Measurements from ENCODE around the gene STAT5A. TPM values are rescaled to one million over a fixed set of nuclear protein-coding genes. Genes with fewer than 3 reads are reported as not detected.

Gene STAT5A
- total RNA-seq, 1 experiment from 2014 or later = 0.19 TPM

DNA sequence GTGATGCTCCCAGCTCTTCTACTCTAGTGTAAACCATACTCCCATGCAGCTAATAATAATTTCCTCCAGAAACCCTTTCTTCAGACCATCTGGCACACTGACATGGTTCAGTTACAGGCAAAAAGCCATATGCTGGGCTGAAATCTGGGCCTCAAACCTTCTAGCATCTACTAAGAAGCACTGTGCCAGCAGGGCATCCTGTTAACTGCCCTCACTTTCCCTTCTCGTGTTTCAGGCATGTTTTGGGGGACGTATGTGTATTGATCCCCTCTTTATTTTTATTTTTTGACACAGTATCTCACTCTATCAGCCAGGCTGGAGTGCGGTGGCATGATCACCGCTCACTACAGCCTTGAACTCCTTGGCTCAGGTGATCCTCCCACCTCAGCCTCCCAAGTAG lies 33.3 kb downstream of the STAT5A start:
- Histone ChIP-seq H3K4me3 (ENCODE audit: low read depth, low read length, poor library complexity, severe bottlenecking) (no peak overlapping the region), H3K9me3 (ENCODE audit: low read depth, low read length, poor library complexity, severe bottlenecking) (no peaks in the 10 kb centered on the region), H3K27ac (ENCODE audit: low read depth, low read length, poor library complexity, severe bottlenecking) (no peak overlapping the region), H3K27me3 (replicated peaks; ENCODE audit: insufficient read depth, low read depth, low read length, poor library complexity) (no peaks in the 10 kb centered on the region), H3K36me3 (ENCODE audit: insufficient read depth, low read length, poor library complexity, severe bottlenecking) (peaks cover 11% of the 10 kb centered on the region), H3K4me1 (ENCODE audit: insufficient read depth, low read length, poor library complexity, severe bottlenecking) (no peaks in the 10 kb centered on the region)
- CTCF ChIA-PET = interaction anchor here (0.5 to 1.0 kb wide), 2 partner anchors 87 to 206 kb away, joined by 4 to 7 read pairs; no protein-coding TSS in a partner anchor
- BruUV-seq (replicated peaks) = no TSS peak
- TF ChIP-seq, protein P1, sequence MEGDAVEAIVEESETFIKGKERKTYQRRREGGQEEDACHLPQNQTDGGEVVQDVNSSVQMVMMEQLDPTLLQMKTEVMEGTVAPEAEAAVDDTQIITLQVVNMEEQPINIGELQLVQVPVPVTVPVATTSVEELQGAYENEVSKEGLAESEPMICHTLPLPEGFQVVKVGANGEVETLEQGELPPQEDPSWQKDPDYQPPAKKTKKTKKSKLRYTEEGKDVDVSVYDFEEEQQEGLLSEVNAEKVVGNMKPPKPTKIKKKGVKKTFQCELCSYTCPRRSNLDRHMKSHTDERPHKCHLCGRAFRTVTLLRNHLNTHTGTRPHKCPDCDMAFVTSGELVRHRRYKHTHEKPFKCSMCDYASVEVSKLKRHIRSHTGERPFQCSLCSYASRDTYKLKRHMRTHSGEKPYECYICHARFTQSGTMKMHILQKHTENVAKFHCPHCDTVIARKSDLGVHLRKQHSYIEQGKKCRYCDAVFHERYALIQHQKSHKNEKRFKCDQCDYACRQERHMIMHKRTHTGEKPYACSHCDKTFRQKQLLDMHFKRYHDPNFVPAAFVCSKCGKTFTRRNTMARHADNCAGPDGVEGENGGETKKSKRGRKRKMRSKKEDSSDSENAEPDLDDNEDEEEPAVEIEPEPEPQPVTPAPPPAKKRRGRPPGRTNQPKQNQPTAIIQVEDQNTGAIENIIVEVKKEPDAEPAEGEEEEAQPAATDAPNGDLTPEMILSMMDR (conservative IDR thresholded peaks at IDR 0.05; ENCODE audit: low read depth, low read length) = no peak
- TF ChIP-seq EZH2 (IDR thresholded peaks at IDR 0.05; ENCODE audit: borderline replicate concordance, low read depth, low read length, poor library complexity, severe bottlenecking) = no peak
- POLR2A ChIA-PET (ENCODE audit: low non-redundant PET) = no interaction called here
- intact Hi-C loops (cut with micrococcal nuclease; ENCODE audit: unreplicated experiment) = no loop called here
- no peak for DNase-seq (ENCODE audit: low spot score)

DNA sequence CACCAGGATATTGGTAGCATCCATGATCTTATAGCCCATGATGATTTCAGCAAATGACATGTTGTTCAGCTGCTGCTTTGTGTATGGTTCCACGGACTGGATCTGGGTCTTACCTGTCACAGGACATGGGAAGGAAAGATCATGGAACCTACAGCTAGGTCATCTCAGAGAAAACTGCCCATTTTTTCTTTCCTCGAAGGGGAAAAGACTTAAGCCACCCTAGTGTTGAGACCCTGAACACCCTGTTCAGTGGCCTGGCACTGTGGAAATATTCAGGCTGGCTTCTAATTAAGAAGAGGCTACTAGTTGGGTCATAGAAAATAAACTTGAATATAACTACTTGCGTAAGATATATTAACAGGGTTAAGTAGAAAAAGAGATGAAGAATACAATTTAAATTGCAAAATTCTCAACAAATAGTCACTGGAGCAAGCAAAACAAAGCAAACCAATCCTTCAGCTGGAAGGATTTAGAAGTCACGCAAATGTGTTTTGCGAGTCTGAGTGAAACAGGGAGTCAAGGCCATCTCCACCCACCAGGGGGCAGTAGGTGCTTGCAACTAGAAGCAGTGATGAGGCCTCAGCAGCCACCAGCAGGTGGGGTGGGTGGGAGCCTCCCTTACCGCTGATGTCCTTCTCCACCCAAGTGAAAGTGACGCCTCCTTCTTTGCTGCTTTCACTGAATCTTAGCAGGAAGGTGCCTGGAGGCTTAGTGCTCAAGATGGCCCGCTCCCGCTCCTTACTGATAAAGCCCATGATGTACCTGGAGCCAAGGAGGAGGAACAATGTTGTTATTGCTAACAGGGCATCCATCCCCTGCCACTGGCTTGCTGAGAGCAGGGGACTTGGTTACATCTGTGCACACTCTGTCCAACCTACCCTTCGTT lies 34.3 kb downstream of the STAT5A start:
- DNase-seq (ENCODE audit: low spot score) = peak; percentile 86
- Histone ChIP-seq H3K4me1 (ENCODE audit: insufficient read depth, low read length, poor library complexity, severe bottlenecking) (no peaks in the 10 kb centered on the region), H3K9me3 (ENCODE audit: low read depth, low read length, poor library complexity, severe bottlenecking) (no peaks in the 10 kb centered on the region), H3K27ac (ENCODE audit: low read depth, low read length, poor library complexity, severe bottlenecking) (no peak overlapping the region), H3K27me3 (replicated peaks; ENCODE audit: insufficient read depth, low read depth, low read length, poor library complexity) (no peaks in the 10 kb centered on the region), H3K36me3 (ENCODE audit: insufficient read depth, low read length, poor library complexity, severe bottlenecking) (peaks cover 11% of the 10 kb centered on the region), H3K4me3 (ENCODE audit: low read depth, low read length, poor library complexity, severe bottlenecking) (no peak overlapping the region)
- TF ChIP-seq, protein P1 (conservative IDR thresholded peaks at IDR 0.05; ENCODE audit: low read depth, low read length) = peak; percentile 83
- no peak for TF ChIP-seq EZH2 (IDR thresholded peaks at IDR 0.05; ENCODE audit: borderline replicate concordance, low read depth, low read length, poor library complexity, severe bottlenecking)
- POLR2A ChIA-PET (ENCODE audit: low non-redundant PET) = no interaction called here
- CTCF ChIA-PET = interaction anchor here (0.6 to 1.8 kb wide), 3 partner anchors 8 to 84 kb away, joined by 3 to 8 read pairs (median 5); no protein-coding TSS in a partner anchor
- no TSS peak for BruUV-seq (replicated peaks)
- intact Hi-C loops (cut with micrococcal nuclease; ENCODE audit: unreplicated experiment) = loop anchor here (2.0 kb wide), 1 partner anchor 84 kb away; no protein-coding TSS in a partner anchor

DNA sequence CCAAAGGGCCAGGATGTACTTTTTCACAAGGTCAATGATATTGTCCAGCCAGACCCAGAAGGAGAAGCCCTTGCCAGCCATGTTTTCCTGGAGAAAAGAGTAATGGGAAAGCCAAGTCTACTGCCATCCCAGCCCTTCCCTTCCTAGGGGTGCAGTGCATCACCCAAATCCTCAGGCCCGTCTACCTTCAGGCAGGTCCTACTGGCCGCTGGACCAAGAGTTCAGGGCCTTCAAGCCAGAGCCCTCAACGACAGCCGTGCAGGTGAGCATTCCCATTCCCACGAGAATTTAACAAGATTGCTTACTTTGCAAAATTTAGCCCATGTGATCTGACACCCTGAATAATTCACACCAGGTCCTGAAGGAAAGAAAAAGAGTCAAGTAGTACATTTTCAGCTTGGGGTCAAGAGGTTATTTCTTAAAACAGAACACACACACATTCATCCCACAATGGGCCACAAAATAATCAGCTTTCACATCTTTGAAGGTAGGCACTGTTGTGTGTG lies 35.0 kb downstream of the STAT5A start:
- no peak for DNase-seq (ENCODE audit: low spot score)
- no peaks in the 10 kb centered on the region for H3K27me3 ChIP-seq (replicated peaks; ENCODE audit: insufficient read depth, low read depth, low read length, poor library complexity)
- BruUV-seq (replicated peaks) = no TSS peak
- H3K9me3 ChIP-seq (ENCODE audit: low read depth, low read length, poor library complexity, severe bottlenecking) = no peaks in the 10 kb centered on the region
- no peak overlapping the region for H3K27ac ChIP-seq (ENCODE audit: low read depth, low read length, poor library complexity, severe bottlenecking)
- CTCF ChIA-PET = interaction anchor here (0.7 to 1.8 kb wide), 2 partner anchors 83 to 84 kb away, joined by 3 to 5 read pairs; no protein-coding TSS in a partner anchor
- peaks cover 11% of the 10 kb centered on the region for H3K36me3 ChIP-seq (ENCODE audit: insufficient read depth, low read length, poor library complexity, severe bottlenecking)
- H3K4me3 ChIP-seq (ENCODE audit: low read depth, low read length, poor library complexity, severe bottlenecking) = no peak overlapping the region
- intact Hi-C loops (cut with micrococcal nuclease; ENCODE audit: unreplicated experiment) = loop anchor here (2.0 kb wide), 1 partner anchor 83 kb away; no protein-coding TSS in a partner anchor
- TF ChIP-seq, protein P1 (conservative IDR thresholded peaks at IDR 0.05; ENCODE audit: low read depth, low read length) = no peak
- no peak for TF ChIP-seq EZH2 (IDR thresholded peaks at IDR 0.05; ENCODE audit: borderline replicate concordance, low read depth, low read length, poor library complexity, severe bottlenecking)
- POLR2A ChIA-PET (ENCODE audit: low non-redundant PET) = no interaction called here
- H3K4me1 ChIP-seq (ENCODE audit: insufficient read depth, low read length, poor library complexity, severe bottlenecking) = no peaks in the 10 kb centered on the region

All from A673 (cell line).